HAP-1 (cell line): ENCODE data around the gene LETM1.
A peak's percentile ranks its signal among the peaks of the same experiment; 100 is the strongest.

Experiments used
- DNase-seq, 2 experiments: peaks; one replicate each; pipeline ENCODE4 v3.0.0-alpha.2; 2016 to 2020; ENCODE audit warnings: low spot score in 2 of 2
- H3K27me3 ChIP-seq: fragments of 250-450 bp; sonication (Bioruptor Pico); 2 replicates; pipeline ENCODE4 v1.5.1; 2020; ENCODE audit warnings: low read depth, mild to moderate bottlenecking, moderate library complexity
- H3K36me3 ChIP-seq: fragments of 250-450 bp; sonication (Bioruptor Pico); replicated peaks from 2 replicates; pipeline ENCODE4 v1.5.1; 2020; ENCODE audit warnings: mild to moderate bottlenecking
- H3K4me1 ChIP-seq: fragments of 250-450 bp; sonication (Bioruptor Pico); 2 replicates; pipeline ENCODE4 v1.5.1; 2020; ENCODE audit warnings: mild to moderate bottlenecking
- H3K4me3 ChIP-seq: fragments of 250-450 bp; sonication (Bioruptor Pico); 2 replicates; pipeline ENCODE4 v1.5.1; 2020; ENCODE audit warnings: mild to moderate bottlenecking, moderate library complexity
- H3K9me3 ChIP-seq: fragments of 250-450 bp; sonication (Bioruptor Pico); 2 replicates; pipeline ENCODE4 v1.5.1; 2020; ENCODE audit warnings: mild to moderate bottlenecking, moderate library complexity
- in situ Hi-C: fragments of 300-500 bp; cut with MboI; formaldehyde crosslinking; loops from 3 replicates; pipeline ENCODE4 v1.14.3; 2020; ENCODE audit warnings: low sequenced_read_pairs, inconsistent platforms, mixed read lengths

The LETM1 gene

DNA sequence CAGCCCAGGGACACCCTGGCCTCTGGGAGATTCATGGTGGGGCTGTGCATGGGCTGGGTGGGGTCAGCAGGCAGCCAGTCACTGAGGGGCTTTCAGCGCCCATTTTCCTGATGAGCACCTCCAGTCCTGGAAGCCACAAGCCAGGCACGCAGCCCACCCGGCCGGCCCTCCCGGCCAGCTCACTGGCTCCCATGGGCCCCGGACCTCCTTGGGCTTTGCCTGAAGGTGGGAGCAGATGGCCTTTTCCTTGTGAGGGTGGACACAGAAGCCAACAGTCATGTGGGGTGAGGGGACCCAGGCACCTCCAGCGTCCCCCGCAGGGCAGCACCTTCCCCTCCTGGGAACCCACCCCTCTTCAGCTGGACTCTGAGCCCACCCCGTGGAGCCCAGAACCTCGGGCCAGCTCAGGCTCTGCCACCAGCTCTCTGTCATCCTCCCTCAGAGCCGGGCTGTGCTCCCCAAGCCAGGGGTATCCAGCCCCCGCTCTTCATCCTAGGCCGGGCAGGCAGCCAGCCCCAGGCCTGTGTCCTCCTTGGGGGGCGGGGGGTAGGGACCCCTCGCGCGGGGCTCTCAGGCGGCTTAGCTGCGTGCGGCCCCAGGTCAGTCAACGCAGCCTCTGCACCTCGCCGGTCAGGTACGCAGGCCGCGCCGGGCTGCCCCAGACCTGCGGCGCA is 63.7 kb downstream of the LETM1 start:
- DNase-seq = no peak
- H3K27me3 ChIP-seq = no peaks in the 10 kb centered on the region
- peaks cover 5% of the 10 kb centered on the region; the same call in 1 of the 2 replicates for H3K4me1 ChIP-seq
- in situ Hi-C loops = no loop called here
- H3K4me3 ChIP-seq = peak overlapping the region; percentile 7; the same call in 1 of the 2 replicates
- no peaks in the 10 kb centered on the region for H3K9me3 ChIP-seq
- no peaks in the 10 kb centered on the region for H3K36me3 ChIP-seq

DNA sequence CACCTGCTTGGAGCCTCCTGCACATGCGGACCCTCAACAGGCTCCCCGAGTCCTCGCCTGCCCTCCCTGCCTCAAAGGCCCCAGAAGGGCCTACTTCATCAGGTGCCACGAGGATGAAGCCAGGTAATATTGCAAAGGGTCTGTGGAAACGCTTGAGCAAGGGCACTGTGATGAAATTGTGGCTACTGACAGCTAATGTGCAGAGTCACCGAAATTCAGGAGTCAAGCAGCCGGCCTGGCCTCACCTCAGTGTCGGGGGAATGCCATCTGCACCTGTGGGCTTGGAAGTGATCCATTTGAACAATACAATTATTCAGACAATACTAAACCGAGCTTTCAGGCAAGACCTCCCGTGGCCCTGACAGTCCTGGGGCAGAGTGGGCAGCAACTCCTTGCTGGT is 66.0 kb downstream of the LETM1 start:
- DNase-seq = no peak
- in situ Hi-C loops = no loop called here
- no peaks in the 10 kb centered on the region for H3K9me3 ChIP-seq

DNA sequence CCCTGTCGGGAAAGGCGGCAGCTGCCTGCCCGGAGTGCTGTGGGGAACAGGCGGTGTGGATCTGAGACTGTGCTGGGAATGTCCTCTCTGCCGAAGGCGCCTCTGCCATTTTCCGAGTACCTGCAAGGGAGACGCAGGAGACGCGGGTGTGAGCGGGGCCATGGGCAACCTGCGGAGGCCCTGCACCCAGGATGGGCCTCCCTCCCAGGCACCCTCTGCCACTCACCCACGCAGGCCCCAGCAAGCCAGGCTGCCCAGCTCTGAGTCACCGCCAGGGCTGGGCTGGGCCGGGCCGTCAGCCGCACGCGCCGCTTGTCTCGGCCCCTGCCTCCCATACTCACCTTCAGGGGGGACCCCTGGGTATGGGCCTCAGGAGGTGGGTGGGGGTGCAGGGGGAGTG is 66.4 kb downstream of the LETM1 start:
- Histone ChIP-seq H3K36me3 (no peaks in the 10 kb centered on the region), H3K4me3 (no peak overlapping the region), H3K4me1 (peaks cover 2% of the 10 kb centered on the region; the same call in 1 of the 2 replicates), H3K9me3 (no peaks in the 10 kb centered on the region), H3K27me3 (no peaks in the 10 kb centered on the region)
- in situ Hi-C loops = no loop called here
- no peak for DNase-seq

More for the DNA sequence above, 66.0 kb downstream of the LETM1 start:
- Histone ChIP-seq H3K4me1 (peaks cover 2% of the 10 kb centered on the region; the same call in 1 of the 2 replicates), H3K36me3 (no peaks in the 10 kb centered on the region), H3K27me3 (no peaks in the 10 kb centered on the region), H3K4me3 (no peak overlapping the region)

DNA sequence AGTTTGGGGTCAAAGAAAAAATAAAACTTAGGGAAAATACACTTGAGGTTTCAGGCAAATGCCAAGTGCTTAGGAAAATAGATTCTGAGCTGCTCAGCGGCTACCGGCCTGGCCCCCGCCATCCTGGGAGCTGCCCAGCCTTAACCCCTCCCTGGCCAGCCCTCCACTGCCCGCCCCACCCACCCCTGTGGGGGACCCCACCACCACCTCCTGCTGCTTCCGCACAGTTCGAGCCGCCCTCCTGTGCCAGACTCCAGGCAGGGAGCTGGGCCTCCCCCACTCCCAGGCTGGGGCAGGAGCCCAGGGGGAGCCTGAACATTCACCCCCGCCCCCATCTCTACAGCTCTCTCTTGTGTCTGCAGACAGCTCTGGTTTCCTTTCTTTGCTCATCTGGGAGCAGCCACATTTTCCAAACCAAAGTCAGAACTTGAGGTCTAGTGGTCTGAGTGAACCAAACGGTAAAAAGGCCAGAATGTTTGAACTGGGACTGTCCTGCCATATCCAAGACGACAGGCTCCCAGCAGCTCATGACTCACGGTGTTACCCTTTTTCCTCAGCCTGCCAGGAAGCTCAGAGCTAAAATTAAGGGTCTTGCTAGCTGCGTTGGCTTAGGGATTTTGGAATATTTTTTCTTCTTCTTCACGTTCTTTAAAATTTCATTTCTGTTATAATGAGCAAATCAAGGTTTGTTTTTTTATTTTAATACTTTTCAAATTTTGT is 67.5 kb downstream of the LETM1 start:
- Histone ChIP-seq H3K27me3 (no peaks in the 10 kb centered on the region), H3K4me1 (peaks cover 2% of the 10 kb centered on the region; the same call in 1 of the 2 replicates), H3K4me3 (no peak overlapping the region), H3K36me3 (no peaks in the 10 kb centered on the region), H3K9me3 (no peaks in the 10 kb centered on the region)
- in situ Hi-C loops = no loop called here
- DNase-seq = no peak

DNA sequence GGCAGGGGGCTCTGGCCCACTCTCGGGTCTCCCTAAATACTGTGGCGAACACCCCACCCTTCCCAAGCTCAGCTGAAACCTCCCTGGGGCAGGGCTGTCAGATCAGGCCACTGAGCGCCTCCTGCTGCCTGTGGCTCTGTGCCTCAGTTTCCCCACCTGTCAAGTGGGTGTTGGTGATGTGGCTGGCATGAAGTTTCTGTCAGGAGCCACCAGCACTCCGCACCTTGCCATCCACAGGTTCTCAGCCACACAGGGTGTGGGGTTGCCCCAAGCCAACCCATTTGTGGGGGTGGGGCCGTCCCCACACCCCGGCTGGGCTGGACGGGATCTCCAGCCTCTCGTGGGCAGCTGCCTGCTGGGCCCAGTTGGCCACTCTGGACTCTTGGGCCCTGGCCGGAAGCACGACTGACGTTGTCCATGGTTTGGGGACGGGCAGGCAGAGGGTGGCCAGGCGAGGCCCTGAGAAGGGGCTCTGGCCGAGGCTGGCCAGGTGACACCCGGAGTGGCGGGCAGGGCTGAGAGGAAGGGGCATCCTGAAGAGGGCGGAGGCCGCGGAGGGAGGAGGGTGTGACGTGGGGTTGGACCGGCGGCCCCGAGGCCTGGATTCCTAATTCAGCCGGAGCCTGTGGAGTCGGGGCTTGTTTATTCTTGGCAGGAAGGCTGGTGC is 68.4 kb downstream of the LETM1 start:
- no peaks in the 10 kb centered on the region for H3K27me3 ChIP-seq
- no peaks in the 10 kb centered on the region for H3K4me1 ChIP-seq
- H3K4me3 ChIP-seq = no peak overlapping the region
- DNase-seq = no peak
- H3K36me3 ChIP-seq = no peaks in the 10 kb centered on the region
- no peaks in the 10 kb centered on the region for H3K9me3 ChIP-seq
- in situ Hi-C loops = no loop called here

DNA sequence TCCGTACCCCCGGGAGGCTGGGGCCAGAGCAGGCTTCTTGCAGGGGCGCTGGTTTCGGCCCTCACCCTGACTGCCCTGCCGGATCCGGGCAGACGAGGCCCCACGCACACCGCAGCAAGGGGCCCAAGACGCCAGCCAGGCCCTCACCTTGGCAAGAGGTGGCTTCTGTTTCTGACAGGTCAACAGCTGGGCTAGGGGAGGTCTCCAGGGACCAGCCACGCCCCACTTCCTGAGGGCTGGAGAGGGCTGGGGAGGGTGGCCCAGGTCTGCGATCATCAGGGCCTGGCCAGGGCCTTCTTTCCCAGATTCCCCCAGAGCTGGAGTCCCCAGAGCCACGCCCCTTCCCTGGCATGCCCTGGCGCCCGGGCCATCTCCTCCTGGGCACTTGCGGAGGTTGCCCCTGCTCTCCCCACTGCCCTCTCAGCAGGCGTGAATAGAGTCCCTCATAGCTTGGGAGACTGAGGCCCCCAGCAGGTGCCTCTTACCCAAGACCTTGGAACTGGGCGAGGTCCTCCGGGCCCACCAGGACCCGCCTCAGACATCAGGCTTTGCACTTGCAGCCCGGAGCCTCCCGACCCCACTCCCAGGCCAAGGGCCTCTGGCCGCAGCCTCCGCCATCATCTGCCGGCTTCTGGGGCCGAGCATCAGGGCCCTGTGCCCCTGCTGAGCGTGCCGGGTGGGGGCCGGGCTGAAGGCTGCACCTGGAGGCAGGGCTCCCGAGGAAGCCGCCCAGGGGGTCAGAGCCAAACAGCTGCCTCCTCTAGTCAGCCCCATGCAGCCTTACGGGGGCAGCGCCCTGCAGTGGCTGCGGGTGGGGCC is 69.2 kb downstream of the LETM1 start:
- no peak for DNase-seq
- Histone ChIP-seq H3K36me3 (no peaks in the 10 kb centered on the region), H3K4me1 (no peaks in the 10 kb centered on the region), H3K27me3 (no peaks in the 10 kb centered on the region), H3K9me3 (no peaks in the 10 kb centered on the region), H3K4me3 (no peak overlapping the region)
- in situ Hi-C loops = no loop called here

DNA sequence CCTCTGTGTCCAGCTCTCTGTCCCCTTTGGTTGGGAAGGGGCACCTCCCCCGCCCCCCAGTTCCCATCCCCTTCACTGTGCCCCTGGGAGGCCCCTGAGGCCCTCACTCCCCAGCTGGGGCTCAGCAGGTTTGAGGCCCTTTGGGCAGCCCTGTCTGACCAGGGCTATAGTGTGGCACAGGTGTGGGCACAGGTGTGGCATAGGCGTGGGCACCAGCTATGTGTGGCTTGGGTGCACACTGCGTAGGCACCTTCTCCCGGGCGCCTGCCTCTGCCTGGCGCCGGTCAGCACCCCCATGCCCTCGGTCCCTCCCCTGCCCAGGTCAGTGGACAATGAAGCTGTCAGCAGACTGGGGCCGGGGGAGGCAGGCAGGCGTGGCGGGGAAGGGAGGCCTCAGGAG is 70.4 kb downstream of the LETM1 start:
- in situ Hi-C loops = no loop called here
- H3K4me3 ChIP-seq = no peak overlapping the region
- H3K4me1 ChIP-seq = no peaks in the 10 kb centered on the region
- no peaks in the 10 kb centered on the region for H3K9me3 ChIP-seq
- no peaks in the 10 kb centered on the region for H3K36me3 ChIP-seq
- no peaks in the 10 kb centered on the region for H3K27me3 ChIP-seq
- no peak for DNase-seq

DNA sequence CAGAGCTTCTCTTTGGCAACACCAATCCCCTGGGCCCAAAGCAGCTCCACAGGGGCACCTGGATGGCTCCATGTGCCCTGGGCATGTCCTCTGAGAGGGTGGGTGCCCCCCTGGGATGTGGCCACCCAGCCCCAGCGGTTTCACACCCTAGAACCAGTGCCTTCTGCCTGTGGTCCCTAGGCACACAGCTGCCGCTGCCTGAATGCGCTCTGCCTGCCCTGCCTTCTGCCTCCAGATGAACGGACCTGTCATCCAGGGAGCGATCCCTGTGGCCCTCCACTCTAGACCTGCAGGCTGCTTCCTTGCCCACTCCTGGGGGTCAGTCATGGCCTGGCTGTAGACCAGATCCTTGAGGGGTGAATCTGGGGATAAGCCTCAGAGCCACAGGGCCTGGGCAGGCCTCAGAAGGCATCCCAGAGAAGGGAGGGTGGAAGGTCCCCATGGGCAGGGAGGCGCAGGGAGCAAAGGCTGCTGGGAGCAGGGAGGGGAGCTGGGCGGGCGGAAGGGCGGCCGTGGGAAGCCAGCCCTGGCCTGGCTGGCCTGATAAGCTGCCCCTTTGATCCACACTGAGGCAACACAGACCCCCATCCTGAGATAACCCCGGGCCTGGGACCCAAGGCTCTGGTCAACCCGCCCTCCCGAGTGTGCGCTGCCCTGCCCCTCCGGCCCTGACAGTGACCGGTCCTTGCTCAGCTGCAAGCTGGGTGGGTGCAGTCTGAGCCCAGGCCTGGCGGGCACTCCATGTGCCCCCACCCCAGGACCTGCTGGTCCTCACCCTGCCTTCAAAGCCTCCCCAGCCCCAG is 71.0 kb downstream of the LETM1 start:
- in situ Hi-C loops = no loop called here
- Histone ChIP-seq H3K36me3 (no peaks in the 10 kb centered on the region), H3K27me3 (no peaks in the 10 kb centered on the region), H3K4me1 (no peaks in the 10 kb centered on the region), H3K4me3 (no peak overlapping the region), H3K9me3 (no peaks in the 10 kb centered on the region)
- no peak for DNase-seq

DNA sequence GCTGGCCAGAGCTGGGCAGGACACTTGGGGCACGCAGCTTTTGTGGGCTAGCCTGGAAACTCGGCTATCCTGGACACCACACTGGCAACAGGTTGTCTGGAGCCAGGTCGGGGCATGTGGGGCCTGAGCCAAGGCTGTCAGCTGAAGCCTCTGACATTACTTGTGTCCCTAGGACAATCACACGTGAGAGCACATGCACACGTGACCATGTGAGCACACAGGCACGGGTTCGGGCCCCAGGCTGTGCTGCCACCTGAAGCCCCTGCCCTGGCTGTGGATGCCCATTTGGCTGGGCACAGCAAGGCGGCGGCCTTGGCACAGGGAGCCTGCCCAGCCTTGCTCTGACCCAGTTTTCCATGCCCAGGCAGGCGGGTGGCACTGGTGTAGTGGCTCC is 71.6 kb downstream of the LETM1 start:
- H3K9me3 ChIP-seq = no peaks in the 10 kb centered on the region
- no peak for DNase-seq
- in situ Hi-C loops = no loop called here
- no peaks in the 10 kb centered on the region for H3K4me1 ChIP-seq
- no peak overlapping the region for H3K4me3 ChIP-seq
- H3K36me3 ChIP-seq = no peaks in the 10 kb centered on the region
- H3K27me3 ChIP-seq = no peaks in the 10 kb centered on the region

DNA sequence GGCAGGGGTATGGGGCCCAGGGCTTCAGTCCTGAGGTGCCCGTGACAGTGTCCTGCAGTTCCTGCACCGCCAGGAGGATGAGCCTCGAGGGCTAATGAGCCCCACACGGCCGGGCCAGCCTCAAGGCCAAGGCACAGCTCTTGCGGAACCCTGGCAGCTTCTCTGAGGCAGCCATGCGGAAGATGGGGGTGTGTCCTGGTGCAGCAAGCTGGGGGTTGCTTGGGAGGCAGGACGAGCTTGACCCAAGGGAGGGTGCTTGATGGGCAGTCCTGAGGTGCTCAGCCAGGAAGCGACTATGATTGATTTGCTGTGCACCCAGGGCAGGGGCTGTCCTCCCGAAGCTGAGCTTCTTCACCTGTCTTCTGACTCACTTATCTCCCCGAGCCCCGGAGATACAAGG is 72.0 kb downstream of the LETM1 start:
- DNase-seq = no peak
- Histone ChIP-seq H3K36me3 (no peaks in the 10 kb centered on the region), H3K27me3 (no peaks in the 10 kb centered on the region), H3K4me3 (no peak overlapping the region), H3K4me1 (no peaks in the 10 kb centered on the region), H3K9me3 (no peaks in the 10 kb centered on the region)
- in situ Hi-C loops = no loop called here

DNA sequence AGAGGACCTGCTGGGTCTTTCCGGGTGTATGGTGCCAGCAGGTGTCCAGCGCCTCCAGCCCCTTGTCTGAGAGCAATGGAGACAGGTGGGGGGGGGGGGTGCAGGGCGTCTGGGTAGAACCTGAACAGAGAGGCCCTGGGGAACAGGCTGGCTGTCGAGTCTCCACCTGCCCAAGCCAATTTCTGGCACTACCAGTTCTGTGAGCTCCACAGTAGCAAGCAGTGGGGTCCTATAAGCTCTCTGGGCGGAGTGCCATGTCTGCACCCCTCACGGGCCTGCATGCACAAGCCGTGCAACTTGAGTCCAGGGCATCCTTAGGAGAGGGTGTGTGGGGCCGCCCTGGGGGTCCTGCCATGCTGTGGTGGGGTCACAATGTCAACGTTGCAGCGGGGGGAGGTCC is 72.9 kb downstream of the LETM1 start:
- DNase-seq = no peak
- Histone ChIP-seq H3K4me1 (peaks cover 7% of the 10 kb centered on the region), H3K36me3 (no peaks in the 10 kb centered on the region), H3K9me3 (no peaks in the 10 kb centered on the region), H3K4me3 (no peak overlapping the region), H3K27me3 (no peaks in the 10 kb centered on the region)
- in situ Hi-C loops = no loop called here

DNA sequence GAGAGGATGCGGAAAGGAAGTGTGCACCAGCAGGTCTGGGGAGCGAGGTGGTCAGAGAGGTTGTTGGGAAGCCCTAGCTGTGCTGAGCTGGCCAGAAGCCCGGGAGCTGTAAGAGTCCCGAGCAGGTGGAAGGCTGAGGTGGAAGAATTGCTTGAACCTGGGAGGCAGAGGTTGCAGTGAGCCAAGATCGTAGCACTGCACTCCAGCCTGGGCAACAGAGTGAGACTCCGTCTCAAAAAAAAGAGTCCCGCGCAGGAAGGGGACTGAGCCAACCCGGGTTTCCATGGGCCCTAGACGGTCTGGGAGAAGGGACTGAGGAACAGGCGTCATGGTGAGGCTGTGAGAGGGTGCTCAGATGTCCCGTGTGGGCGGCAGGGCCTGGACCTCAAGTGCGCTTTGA is 75.5 kb downstream of the LETM1 start:
- in situ Hi-C loops = no loop called here
- peaks cover 20% of the 10 kb centered on the region for H3K4me1 ChIP-seq

More for the DNA sequence above, 75.5 kb downstream of the LETM1 start:
- no peaks in the 10 kb centered on the region for H3K27me3 ChIP-seq
- no peak for DNase-seq
- no peaks in the 10 kb centered on the region for H3K9me3 ChIP-seq
- no peaks in the 10 kb centered on the region for H3K36me3 ChIP-seq
- no peak overlapping the region for H3K4me3 ChIP-seq
